GM21515 (cell line): Measurements from ENCODE around the gene SLC2A3.
"Not testable (repeated sequence)": the region's sequence is repeated elsewhere in the genome, so short reads cannot be mapped to it uniquely, and the experiment has no call there.

Experiments
- ATAC-seq: cut with Tn5 transposase; IDR thresholded peaks from one replicate; pipeline ENCODE4 v1.9.1; 2021; ENCODE audit not compliant: unreplicated experiment

SLC2A3 gene

GRCh38 chr12:7935590-7936581 lies at the start of gene SLC2A3:
SLC2A3 (minus strand) TSS chr12:7936187; CDS start chr12:7936034, 153 bp downstream.
- peak; percentile 44 for ATAC-seq

DNA sequence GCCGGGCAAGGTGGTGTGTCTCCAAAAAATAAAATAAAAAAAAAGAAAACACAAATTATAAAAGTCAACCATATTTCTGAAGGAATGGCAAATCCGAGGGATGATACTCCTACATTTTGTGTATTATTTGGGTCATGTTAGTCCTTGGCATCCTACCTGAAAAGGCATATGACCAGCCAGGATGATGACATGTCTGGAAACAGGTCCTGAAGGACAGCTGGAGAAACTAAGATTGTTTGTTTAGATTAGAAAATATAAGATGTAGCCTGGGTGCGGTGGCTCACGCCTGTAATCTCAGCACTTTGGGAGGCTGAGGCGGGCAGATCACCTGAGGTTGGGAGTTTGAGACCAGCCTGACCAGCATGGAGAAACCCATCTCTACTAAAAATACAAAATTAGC lies 48.9 kb upstream of the SLC2A3 start:
- no peak for ATAC-seq

DNA sequence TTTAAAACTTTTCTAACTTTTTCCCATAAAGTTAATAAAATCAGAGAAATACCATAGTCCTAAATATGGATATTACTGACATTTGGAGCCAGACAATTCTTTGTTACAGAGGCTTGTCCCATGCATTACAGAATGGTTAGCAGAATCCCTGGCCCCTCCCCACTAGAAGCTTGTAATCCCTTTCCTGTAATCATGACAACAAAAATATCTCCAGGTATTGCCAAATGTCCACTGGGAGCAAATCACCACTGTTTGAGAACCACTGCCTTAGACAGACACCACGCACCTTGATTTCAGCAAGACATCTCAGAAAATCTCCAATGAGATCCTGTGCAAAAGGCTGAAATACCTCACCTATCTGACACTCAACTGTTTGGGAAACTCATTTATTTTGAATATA lies 47.5 kb upstream of the SLC2A3 start:
- not testable (repeated sequence) for ATAC-seq

DNA sequence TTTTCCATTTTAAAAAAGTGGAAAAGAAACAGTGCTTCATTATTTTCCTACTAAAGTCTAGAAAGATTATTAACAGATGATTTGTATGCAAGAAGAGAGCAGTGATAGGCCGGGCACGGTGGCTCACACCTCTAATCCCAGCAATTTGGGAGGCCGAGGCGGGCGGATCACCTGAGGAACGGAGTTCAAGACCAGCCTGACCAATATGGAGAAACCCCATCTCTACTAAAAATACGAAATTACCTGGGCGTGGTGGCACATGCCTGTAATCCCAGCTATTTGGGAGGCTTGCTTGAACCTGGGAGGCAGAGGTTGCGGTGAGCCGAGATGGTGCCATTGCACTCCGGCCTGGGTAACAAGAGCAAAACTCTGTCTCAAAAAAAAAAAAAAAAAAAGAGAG lies 47.0 kb upstream of the SLC2A3 start:
- not testable (repeated sequence) for ATAC-seq

GRCh38 chr12:7982332-7982735 lies 46.3 kb upstream of the SLC2A3 start:
- ATAC-seq, result not testable (repeated sequence)

DNA sequence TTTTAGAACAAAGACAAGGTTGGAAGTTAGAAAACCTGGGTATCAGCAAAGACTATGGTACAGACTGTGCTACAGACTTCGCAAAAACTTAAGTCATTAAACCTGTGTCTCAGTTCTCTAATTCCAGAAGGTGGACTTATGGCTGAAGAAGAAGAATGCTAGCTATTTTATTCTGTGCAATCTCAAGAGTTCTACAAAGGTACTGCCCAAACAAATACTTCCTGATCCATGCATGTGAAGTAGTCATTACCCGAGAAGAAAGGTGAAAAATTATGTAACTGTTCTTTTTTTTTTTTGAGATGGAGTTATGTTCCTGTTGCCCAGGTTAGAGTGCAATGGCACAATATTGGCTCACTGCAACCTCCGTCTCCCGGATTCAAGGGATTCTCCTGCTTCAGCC lies 45.5 kb upstream of the SLC2A3 start:
- no peak for ATAC-seq

GRCh38 chr12:7977351-7978124 lies 41.6 kb upstream of the SLC2A3 start:
- ATAC-seq, result peak; percentile 67

DNA sequence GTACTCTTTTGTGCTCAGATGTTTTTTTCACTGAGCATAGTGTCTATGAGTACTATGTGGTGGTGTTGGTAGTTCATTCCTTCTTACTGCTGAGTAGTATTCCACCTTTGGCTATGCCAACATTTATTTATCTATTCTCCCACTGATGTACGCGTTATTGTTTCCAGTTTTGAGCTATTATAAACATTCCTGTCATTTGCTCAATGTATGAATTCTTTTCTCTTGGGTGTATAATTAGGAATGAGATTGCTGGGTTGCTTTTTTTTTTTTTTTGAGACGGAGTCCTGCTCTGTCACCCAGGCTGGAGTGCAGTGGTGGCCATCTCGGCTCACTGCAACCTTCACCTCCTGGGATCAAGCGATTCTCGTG lies 37.5 kb upstream of the SLC2A3 start:
- ATAC-seq, result no peak

DNA sequence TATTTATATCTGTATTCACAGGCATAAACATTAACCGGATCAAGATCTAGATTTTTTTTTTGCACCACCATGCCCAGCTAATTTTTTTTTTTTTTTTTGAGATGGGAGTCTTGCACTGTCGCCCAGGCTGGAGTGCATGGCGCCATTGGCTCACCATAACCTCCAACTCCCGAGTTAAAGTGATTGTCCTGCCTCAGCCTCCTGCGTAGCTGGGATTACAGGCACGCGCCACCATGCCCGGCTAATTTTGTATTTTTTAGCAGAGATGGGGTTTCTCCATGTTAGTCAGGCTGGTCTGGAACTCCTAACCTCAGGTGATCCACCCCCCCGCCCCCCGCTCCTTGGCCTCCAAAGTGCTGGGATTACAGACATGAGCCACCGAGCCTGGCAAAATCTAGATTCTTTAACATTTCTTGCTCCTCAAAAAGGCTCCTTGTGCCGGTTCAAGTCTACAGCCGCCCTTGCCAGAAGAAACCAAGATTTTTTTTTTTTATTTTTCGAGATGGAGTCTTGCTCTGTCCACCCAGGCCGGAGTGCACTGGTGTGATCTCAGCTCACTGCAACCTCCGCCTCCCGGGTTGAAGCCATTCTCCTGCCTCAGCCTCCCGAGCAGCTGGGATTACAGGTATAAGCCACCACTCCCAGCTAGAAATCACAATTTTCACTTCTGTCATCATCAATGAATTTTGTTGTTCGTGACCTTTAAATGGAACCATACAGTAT lies 36.9 kb upstream of the SLC2A3 start:
- no peak for ATAC-seq

- not testable (repeated sequence) for ATAC-seq
These were observed 36.3 kb upstream of the SLC2A3 start for GRCh38 chr12:7972269-7972668.

GRCh38 chr12:7971765-7972164 lies 35.8 kb upstream of the SLC2A3 start:
- not testable (repeated sequence) for ATAC-seq

DNA sequence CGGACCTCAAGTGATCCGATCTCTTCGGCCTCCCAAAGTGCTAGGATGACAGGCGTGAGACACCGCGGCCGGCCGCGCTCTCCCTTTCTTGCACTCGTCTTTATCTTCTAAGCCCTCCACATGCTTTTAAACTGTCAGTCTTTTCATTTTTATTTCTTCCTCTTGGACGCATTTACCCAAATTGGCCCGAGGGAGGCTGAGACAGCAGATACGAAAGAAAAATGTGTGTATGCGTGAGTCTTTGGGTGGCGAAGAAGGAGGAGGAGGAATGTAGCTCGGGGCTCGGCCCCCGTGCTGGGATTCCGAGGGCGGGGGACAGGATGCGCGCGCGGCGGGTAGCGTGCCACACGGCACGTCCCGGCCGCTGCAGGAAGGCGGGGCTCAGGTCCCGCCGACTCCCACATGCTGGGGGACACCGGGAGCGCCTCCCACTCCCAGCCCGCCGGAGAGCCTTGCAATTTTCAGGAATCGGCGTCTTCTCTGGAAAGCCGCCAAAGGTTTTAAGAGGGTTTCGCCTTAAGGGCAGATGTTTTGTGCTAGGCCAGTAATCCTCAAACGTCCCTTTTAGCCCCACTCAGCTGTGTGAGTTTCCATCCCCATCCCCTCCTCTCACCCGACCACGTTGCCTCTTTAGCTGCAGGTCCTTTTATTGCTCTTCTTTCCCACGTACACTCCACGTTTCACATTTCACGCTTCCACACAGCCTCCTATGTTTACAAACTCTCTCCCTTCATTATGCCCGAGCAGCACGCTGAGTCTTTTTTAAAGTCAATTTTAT lies 34.7 kb upstream of the SLC2A3 start:
- peak; percentile 93 for ATAC-seq

DNA sequence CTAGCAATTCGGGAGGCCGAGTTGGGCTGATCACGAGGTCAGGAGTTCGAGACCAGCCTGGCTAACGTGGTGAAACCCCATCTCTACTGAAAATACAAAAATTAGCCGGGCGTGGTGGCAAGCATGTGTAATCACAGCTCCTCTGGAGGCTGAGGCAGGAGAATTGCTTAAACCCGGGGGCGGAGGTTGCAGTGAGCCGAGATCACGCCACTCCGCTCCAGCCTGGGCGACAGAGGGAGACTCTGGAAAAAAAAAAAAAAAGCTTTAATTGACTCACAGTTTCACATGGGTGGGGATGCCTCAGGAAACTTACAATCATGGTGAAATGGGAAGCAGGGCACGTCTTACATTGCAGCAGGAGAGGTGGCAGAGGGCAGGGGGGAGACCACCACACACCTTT lies 30.6 kb upstream of the SLC2A3 start:
- no peak for ATAC-seq

DNA sequence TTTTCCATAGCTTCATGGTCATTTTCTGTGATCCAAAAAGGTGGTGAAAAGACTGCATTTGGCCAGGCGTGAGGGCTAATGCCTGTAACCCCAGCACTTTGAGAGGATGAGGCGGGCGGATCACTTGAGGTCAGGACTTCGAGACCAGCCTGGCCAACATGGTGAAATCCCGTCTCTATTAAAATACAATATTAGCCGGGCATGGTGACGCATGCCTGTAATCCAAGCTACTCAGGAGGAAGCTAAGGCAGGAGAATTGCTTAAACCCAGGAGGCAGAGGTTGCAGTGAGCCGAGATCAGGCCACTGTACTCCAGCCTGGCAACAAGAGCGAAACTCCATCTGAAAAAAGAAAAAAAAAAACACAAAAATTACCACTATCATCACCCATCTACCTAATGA lies 28.7 kb upstream of the SLC2A3 start:
- not testable (repeated sequence) for ATAC-seq

- ATAC-seq, result no peak
These were observed 25.6 kb upstream of the SLC2A3 start for GRCh38 chr12:7961395-7962178.

DNA sequence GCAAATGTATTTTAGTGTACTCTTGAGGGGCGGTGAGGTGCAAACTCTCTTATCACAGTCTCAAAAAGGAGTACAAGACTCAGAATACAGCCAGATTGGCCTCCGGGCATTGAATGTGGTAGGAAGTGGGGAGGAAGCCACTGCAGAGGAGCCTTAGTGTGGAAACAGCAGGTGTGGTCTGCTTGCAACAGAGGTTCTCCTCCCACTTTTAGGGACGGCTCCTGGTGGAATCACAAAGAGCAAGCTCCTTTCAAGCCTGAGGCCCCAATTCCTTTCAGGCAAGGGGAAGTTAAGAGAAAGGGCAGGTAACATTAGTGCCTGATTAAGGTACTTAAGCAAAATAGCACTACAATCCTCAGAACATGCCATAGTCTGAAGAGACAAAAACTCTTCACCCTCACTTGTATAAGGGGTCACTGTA lies 23.7 kb upstream of the SLC2A3 start:
- ATAC-seq, result peak; percentile 47

GRCh38 chr12:7959278-7959677 lies 23.3 kb upstream of the SLC2A3 start:
- no peak for ATAC-seq

GRCh38 chr12:7954877-7955276 lies 18.9 kb upstream of the SLC2A3 start:
- not testable (repeated sequence) for ATAC-seq

- not testable (repeated sequence) for ATAC-seq
These were observed 18.4 kb upstream of the SLC2A3 start for GRCh38 chr12:7954418-7954817.

DNA sequence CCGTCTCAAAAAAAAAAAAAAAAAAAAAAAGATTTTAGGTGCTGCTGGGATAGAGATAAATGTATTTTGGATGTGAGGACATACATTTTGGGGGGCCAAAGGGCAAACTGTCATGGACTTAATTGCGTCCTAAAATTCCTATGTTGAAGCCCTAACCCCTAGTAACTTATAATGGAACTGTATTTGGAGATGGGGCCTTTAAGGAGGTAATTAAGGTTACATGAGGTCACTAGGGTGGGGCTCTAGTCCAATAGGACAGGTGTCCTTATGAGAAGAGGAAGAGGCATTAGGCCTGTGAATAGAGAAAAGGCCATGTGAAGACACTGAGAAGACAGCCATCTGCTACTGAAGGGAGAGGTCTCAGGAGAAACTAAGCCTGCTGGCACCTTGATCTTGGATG lies 17.9 kb upstream of the SLC2A3 start:
- ATAC-seq, result not testable (repeated sequence)
